Choroid plexus epithelial cell (primary cell): ENCODE measurements around the gene ABHD8.

ENCODE experiments used
- DNase-seq: peaks from one replicate; pipeline ENCODE4 v3.0.0-alpha.2; 2010; ENCODE audit warnings: low read depth
- H3K4me3 ChIP-seq: 2 replicates; pipeline ENCODE4 v1.5.1; 2011; ENCODE audit warnings: low read depth, mild to moderate bottlenecking, control low read depth, low read length, moderate library complexity
- TF ChIP-seq, protein P1 (sequence below): conservative IDR thresholded peaks from 2 replicates; pipeline ENCODE4 v1.5.1; 2011; ENCODE audit warnings: low read depth, mild to moderate bottlenecking, control low read depth, inconsistent platforms, low read length, moderate library complexity

Gene ABHD8

DNA sequence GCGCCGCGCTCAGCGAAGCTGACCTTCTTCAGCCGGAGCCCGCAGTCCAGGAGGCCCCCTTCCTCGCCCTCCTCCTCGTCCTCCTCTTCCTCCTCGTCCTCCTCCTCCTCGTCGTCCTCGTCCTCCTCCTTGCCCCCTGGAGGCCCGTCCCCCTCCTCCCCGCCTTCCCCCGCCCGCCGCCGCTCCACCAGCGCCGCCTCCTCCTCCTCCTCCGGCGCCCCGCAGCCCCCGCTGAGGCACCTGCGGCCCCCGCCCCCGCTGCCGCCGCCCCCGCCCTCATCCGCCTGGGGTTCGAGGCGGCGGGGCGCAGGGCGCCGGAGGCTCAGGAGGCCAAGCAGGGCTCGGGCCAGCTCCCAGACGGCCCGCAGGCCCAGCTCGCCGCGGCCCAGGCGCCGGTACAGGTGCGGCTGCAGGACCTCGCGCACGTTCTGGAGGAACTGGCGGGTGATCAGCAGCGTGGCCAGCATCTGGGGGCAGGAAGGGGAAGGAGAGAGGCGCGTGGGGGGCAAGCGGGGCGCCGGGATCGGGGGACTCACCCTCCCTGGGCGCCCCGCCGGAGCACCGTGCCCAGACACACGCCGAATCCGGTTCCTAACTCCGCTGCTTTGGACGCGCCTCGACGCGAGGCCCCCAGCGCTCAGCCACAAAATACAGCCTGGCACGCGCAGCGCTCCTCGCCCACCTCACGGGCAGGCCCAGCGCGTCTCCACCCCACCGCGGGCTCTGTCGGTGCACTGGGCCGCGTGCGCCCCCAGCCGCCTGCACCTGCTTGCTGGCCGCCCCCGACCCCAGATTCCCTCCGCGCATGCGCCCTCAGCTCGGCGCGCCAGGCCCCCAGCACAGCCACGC is 25.5 kb upstream of the ABHD8 start:
- no peak for DNase-seq
- peak overlapping the region; percentile 44 for H3K4me3 ChIP-seq

DNA sequence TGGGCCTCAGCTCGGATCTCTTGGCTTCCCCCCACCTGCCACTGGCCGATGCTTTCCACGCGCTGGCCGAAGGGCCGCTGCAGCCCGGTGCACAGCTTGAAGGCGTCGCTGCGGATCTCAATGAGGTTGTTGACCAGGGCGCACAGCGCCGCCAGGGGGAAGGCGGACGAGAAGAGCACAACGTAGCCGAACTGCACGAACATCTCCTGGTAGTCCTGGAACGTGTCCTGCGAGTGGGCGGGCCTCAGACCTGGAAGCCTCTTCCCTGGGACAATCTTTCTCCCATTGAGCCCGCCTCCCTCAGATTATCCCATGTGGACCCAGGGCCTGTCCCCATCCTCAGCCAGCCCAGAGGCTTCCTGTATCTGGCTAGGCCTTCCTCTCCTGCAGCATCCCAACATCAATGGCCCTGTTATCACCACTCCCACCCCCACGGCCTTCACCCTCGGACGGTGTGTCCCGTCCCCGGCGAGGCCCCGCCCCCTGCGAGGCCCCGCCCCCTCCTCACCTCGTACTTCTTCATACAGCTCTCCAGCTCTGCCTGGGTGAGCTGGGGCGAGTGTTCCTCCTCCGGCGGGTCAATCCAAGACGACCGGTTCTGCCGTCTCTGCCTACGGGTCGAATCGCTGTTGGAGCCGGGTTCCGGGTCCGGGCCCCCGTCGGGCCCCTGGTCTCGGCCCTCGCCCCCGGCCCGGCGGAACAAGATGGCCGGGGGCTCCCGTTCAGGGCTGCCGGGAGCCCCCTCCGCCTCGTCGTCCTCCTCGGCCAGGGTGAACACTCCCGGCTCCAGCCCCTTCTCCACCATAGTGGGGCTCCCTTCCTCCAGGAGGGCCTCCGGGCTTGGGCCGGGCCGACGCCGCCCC is 24.7 kb upstream of the ABHD8 start:
- TF ChIP-seq, protein P1, sequence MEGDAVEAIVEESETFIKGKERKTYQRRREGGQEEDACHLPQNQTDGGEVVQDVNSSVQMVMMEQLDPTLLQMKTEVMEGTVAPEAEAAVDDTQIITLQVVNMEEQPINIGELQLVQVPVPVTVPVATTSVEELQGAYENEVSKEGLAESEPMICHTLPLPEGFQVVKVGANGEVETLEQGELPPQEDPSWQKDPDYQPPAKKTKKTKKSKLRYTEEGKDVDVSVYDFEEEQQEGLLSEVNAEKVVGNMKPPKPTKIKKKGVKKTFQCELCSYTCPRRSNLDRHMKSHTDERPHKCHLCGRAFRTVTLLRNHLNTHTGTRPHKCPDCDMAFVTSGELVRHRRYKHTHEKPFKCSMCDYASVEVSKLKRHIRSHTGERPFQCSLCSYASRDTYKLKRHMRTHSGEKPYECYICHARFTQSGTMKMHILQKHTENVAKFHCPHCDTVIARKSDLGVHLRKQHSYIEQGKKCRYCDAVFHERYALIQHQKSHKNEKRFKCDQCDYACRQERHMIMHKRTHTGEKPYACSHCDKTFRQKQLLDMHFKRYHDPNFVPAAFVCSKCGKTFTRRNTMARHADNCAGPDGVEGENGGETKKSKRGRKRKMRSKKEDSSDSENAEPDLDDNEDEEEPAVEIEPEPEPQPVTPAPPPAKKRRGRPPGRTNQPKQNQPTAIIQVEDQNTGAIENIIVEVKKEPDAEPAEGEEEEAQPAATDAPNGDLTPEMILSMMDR: peak; percentile 79
- DNase-seq: peak; percentile 89
- peak overlapping the region; percentile 44 for H3K4me3 ChIP-seq

More for the DNA sequence above, 25.5 kb upstream of the ABHD8 start:
- TF ChIP-seq, protein P1: no peak

DNA sequence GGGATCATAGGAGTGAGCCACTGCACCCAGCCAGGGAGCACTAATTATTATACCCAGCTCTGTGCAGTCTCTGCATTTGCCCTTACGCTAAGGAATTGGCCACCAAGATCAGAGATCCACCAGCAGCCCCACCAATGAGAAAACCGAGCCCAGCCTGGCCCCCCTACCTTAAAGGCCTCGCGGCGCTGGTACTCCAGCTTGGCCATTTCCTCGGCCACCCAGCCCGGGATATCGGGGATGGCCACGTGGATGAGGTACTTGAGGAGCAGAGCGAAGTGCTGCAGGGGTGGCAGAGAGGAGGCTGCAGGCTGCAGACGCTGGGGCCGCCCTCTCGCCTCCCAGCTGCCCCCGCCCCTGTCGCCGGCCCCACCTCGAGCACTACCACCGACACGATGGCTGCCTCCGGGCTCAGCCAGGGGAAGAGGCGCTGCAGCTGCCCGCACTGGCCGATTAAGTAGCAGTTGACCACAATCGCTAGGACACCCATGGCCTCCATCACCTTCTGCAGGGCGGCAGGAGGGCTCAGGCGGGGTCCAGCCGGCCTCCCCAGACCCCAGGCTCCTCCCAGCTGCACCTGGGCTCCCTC is 23.9 kb upstream of the ABHD8 start:
- TF ChIP-seq, protein P1: no peak
- no peak for DNase-seq
- H3K4me3 ChIP-seq: no peak overlapping the region

DNA sequence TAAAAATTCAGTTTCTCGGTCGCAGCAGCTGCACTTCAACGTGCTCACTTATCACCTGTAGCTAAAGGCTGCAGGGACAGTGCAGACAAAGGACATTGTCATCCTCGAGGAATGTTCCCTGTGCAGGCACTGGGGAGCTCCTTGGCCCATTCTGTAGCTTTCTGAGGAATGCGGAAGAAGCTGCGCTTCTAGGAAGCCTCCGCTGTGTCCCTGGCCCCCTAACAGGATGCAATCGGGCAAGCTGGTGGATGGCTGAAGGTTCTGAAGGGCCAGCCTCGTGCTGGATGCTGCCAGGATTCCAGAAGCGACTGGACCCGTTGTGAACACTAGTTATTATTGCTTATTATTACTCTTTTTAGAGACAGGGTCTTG is 23.4 kb upstream of the ABHD8 start:
- no peak overlapping the region for H3K4me3 ChIP-seq
- DNase-seq: no peak
- TF ChIP-seq, protein P1: no peak

DNA sequence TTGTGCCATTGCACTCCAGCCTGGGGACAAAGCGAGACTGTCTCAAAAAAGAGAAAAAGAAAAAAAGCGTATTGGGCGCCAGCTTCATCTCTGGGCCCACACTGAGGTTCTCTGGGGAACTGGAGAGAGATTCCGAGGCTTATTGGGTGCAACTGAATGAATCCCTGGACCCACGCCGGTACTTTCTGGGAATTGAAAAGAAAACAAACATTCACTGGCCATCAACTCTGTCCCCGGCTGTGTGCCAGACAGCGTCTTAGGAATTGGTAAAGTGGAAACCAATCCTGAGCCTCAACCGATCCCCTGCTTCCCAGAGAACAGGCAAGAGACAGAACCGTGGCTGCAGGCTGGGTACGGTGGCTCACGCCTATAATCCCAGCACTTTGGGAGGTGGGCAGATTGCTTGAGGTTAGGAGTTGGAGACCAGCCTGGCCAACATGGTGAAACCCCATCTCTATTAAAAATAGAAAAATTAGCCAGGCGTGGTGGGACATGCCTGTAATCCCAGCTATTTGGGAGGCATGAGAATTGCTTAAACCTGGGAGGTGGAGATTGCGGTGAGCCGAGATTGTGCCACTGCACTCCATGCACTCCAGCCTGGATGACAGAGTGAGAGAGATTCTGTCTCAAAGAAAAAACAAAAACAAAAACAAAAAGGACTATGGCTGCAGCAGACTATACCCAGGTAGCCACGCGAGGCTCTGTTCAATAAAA is 22.8 kb upstream of the ABHD8 start:
- DNase-seq: no peak
- TF ChIP-seq, protein P1: no peak
- H3K4me3 ChIP-seq: no peak overlapping the region

DNA sequence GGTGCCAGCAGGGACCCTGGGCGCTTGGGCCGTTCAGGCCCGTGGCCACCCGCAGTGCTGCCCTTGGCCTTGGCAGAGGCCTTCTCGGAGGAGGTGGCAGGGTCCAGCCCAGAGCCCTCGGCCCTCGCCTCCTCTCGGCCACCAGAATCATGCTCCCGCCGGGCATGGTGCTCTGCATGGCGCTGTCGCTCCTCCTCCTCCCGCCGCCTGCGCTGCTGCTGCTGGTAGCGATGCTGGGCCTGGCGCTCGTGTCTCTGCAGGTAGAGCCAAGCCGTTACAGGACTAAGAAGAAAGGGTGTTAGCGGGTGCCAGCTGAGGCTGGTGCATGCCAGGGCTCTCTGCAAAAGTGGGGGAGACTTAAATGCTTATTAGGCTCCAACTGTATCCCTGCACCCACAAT is 21.9 kb upstream of the ABHD8 start:
- no peak for DNase-seq
- TF ChIP-seq, protein P1: no peak
- H3K4me3 ChIP-seq: no peak overlapping the region
